BE2C (cell line): ENCODE results near the gene IL12B.
A peak's percentile ranks its signal among the peaks of the same experiment; 100 is the strongest.

Experiments used
- DNase-seq: peaks from one replicate; pipeline ENCODE4 v3.0.0-alpha.2; 2020
- H3K27me3 ChIP-seq: fragments of 250-450 bp; sonication (Bioruptor Pico); 2 replicates; pipeline ENCODE4 v1.5.1; 2020; ENCODE audit warnings: mild to moderate bottlenecking
- H3K36me3 ChIP-seq: fragments of 250-450 bp; sonication (Bioruptor Pico); 2 replicates; pipeline ENCODE4 v1.5.1; 2020; ENCODE audit warnings: mild to moderate bottlenecking
- H3K4me1 ChIP-seq: fragments of 250-450 bp; sonication (Bioruptor Pico); 2 replicates; pipeline ENCODE4 v1.5.1; 2020
- H3K4me3 ChIP-seq: 2 replicates; pipeline ENCODE4 v1.5.1; 2011; ENCODE audit warnings: low read depth, low read length
- H3K9me3 ChIP-seq: fragments of 250-450 bp; sonication (Bioruptor Pico); 2 replicates; pipeline ENCODE4 v1.5.1; 2020
- TF ChIP-seq, protein P1 (sequence below): IDR thresholded peaks from 2 replicates; pipeline ENCODE4 v1.5.1; 2012; ENCODE audit warnings: mild to moderate bottlenecking, low read depth, low read length

The IL12B gene

DNA sequence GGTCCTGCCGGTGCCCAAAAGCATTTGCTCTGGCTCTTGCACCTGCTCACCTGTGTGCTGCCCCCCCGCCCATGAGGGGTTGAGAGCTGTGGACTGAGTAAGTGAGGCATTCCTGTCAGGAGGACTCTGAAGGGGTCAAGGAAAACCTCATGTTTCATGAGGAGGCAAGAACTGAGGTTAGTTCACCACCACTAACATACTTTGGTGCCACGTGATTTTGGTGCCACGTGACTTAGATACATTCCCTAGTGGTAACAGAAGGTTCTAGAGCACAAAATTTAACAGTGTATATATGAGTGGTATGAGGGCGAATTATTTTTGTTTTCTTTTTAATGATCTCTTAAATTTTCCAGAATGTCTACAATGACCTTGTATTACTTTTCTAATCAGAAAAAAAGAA lies 6.3 kb upstream of the IL12B start:
- no peaks in the 10 kb centered on the region for H3K9me3 ChIP-seq
- no peaks in the 10 kb centered on the region for H3K36me3 ChIP-seq
- TF ChIP-seq, protein P1, sequence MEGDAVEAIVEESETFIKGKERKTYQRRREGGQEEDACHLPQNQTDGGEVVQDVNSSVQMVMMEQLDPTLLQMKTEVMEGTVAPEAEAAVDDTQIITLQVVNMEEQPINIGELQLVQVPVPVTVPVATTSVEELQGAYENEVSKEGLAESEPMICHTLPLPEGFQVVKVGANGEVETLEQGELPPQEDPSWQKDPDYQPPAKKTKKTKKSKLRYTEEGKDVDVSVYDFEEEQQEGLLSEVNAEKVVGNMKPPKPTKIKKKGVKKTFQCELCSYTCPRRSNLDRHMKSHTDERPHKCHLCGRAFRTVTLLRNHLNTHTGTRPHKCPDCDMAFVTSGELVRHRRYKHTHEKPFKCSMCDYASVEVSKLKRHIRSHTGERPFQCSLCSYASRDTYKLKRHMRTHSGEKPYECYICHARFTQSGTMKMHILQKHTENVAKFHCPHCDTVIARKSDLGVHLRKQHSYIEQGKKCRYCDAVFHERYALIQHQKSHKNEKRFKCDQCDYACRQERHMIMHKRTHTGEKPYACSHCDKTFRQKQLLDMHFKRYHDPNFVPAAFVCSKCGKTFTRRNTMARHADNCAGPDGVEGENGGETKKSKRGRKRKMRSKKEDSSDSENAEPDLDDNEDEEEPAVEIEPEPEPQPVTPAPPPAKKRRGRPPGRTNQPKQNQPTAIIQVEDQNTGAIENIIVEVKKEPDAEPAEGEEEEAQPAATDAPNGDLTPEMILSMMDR = no peak
- no peaks in the 10 kb centered on the region; the same call in 1 of the 2 replicates for H3K4me1 ChIP-seq
- DNase-seq = no peak
- no peak overlapping the region for H3K4me3 ChIP-seq
- peaks cover 12% of the 10 kb centered on the region for H3K27me3 ChIP-seq

DNA sequence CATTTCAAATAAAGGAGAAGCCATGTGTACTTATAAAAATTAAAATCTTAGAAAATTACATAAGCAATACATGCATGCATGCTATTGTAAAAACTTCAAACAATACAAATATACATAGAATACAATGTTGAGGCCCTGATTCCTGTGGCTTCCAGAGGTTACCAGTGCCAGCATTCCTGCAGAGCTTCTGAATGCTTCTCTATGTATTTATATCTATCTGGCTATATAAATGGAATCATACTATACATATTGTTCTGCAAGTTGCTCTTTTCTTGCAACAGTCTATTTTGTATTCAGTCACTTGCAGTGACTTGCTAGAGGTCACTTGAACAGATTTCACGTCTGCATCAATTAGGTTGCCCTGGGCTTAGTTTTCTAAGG lies 3.2 kb upstream of the IL12B start:
- Histone ChIP-seq H3K9me3 (no peaks in the 10 kb centered on the region), H3K36me3 (no peaks in the 10 kb centered on the region), H3K4me1 (no peaks in the 10 kb centered on the region), H3K4me3 (no peak overlapping the region), H3K27me3 (peaks cover 22% of the 10 kb centered on the region)
- TF ChIP-seq, protein P1 = no peak
- no peak for DNase-seq

DNA sequence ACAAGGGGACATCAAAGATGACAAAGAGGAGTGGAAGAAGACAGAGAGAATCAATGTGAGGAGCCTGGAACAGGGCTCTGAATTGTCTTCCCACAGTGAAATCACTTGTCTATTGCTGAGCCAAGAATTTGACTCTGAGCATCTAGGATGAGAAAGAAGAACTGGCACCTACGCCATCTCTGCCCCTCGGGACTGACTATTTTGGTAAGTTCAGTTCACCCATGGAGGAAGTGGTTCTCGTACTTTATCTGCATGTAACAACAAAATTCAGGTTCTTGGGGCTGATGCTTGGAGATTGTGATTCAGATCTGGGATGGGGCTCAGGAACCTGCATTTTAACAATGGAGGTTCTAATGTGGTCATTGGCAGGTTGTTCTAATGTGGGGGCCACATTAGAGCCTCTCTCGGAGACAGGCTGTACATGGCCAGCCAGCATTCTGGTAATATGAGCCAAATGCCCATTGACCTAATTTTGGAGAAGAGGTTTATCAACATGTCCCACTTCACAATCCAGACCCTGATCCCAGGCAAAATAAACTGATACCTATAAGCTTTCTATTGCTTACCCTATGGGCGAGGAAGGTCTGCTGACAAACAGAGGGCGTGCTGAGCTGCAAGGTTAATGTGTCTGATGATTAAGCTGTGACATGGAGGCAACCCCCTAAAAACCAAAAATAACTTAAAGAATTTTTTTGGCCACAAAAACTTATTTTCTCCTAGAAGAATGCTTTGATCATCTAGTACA lies 2.7 kb upstream of the IL12B start:
- H3K4me1 ChIP-seq = no peaks in the 10 kb centered on the region
- H3K27me3 ChIP-seq = peaks cover 22% of the 10 kb centered on the region
- no peaks in the 10 kb centered on the region for H3K9me3 ChIP-seq
- TF ChIP-seq, protein P1 = no peak
- no peak for DNase-seq
- no peak overlapping the region for H3K4me3 ChIP-seq
- no peaks in the 10 kb centered on the region for H3K36me3 ChIP-seq

DNA sequence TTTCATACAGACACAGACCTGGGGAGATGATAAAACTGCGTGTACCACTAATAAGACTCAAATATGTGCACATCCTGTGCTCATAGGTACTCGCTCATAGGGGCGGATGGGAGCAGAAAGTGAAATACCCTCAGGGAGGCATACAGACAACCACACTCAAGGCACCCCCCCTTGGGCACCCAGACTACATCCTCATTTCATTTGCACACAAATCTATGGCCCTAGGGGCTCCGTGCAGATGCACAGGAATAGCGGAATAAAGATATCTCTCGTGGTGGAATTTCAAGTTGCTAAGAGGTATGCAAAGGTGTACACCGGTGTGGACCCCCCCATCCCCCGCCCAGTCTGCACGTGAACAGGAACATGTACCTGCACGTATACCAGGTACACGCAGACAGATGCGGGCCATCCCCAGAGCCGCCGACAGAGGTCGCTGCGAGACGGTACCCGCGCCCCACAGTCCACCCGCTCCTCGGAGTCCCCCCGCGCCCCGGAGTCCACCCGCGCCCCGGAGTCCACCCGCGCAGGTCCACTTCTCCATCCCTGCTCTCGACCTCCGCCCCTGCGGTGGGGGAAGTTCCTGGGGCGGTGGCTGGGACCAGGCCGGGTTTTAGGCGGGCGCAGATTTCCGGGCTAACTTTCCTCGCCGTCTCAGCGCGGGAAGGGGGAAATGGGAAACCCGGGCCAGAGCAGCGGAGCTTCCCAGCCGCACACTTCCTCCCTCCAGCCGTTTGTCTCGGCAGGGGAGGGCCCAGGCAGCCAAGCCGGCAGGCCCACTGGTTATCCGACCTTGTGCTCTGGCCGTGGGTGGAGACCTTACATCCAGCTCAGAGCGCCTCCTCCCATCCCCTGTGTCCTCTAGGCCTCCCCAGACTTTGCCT lies 1.0 kb upstream of the IL12B start:
- Histone ChIP-seq H3K4me1 (no peaks in the 10 kb centered on the region), H3K27me3 (peaks cover 27% of the 10 kb centered on the region), H3K36me3 (no peaks in the 10 kb centered on the region), H3K4me3 (peak overlapping the region; percentile 51), H3K9me3 (no peaks in the 10 kb centered on the region)
- peak; percentile 68 for DNase-seq
- TF ChIP-seq, protein P1 = peak; percentile 74

DNA sequence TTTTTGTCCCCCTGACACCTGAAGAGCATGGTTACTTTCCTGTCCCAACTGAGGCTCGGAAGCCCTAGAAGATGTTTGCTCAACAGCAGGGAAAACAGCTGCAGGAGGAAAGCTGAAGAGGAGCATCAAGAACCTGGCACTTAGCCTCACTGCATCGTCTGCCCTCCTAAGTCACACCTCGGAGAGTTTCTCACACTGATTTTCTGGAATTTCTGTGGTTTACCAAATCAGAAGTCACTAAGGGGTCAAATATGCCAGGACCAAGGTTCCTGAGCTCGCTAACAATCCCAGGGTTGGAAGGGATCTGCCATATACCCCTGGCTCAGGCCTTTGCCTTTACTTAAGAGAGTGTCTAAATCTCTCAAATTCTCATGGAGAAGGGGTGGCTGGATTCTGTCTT lies 5.3 kb downstream of the IL12B start:
- Histone ChIP-seq H3K36me3 (no peaks in the 10 kb centered on the region), H3K4me3 (no peak overlapping the region), H3K27me3 (peaks cover 6% of the 10 kb centered on the region), H3K4me1 (peaks cover 5% of the 10 kb centered on the region; the same call in 1 of the 2 replicates), H3K9me3 (no peaks in the 10 kb centered on the region)
- no peak for DNase-seq
- TF ChIP-seq, protein P1 = no peak
